Glomerular visceral epithelial cell (primary cell): Measurements from ENCODE around the gene NPY.
"Not testable (repeated sequence)": the region's sequence is repeated elsewhere in the genome, so short reads cannot be mapped to it uniquely, and the experiment has no call there.

Experiments used
- DNase-seq: peaks from one replicate; pipeline ENCODE4 v3.0.0-alpha.2; 2016; ENCODE audit errors: extremely low spot score

NPY gene

DNA sequence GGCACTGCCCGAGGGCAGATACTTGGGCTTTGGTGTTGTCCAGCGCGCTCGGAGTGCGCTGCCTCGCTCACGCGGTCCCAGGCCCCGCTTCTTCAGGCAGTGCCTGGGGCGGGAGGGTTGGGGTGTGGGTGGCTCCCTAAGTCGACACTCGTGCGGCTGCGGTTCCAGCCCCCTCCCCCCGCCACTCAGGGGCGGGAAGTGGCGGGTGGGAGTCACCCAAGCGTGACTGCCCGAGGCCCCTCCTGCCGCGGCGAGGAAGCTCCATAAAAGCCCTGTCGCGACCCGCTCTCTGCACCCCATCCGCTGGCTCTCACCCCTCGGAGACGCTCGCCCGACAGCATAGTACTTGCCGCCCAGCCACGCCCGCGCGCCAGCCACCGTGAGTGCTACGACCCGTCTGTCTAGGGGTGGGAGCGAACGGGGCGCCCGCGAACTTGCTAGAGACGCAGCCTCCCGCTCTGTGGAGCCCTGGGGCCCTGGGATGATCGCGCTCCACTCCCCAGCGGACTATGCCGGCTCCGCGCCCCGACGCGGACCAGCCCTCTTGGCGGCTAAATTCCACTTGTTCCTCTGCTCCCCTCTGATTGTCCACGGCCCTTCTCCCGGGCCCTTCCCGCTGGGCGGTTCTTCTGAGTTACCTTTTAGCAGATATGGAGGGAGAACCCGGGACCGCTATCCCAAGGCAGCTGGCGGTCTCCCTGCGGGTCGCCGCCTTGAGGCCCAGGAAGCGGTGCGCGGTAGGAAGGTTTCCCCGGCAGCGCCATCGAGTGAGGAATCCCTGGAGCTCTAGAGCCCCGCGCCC is at the start of gene NPY:
Gene NPY, plus strand, starts transcription at position 294 of the 802 bp plus-strand sequence. CDS start 1,051 bp downstream, outside the sequence.
- DNase-seq, result no peak

DNA sequence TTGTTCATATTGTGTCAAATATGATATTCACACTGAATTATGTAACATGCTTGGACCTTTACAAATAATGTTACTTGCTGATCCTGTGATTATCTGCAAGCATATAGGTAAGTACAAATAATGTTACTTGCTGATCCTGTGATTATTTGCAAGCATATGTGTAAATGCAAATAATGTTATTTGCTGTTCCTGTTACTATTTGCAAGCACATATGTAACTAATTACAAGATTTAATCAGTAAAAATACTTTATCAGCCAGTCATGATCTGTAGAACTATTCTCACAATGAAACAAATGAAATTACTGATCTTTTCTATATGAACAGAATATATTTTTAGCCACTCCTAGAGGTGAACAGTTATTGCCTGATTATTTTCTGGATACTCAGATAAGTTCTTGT is 44.7 kb upstream of the NPY start:
- no peak for DNase-seq

DNA sequence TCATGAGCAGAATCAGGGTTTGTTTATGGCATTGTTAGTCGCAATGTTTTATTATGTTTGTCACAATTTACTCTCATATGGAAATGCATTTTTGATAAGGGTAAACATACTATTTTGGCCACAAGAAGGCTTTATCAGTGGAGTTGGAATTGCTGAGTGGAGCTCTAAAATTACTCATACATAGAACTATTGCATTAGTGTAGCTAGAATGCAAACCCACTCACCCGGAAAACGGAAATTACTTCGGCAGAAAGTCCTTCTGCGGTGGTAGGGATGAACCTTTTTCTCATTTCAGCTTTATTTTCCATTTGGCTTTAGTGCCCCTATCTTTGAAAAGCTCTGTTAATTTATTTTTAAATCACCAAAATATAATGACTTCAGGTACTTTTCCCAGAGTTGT is 42.8 kb upstream of the NPY start:
- peak; percentile 33 for DNase-seq

DNA sequence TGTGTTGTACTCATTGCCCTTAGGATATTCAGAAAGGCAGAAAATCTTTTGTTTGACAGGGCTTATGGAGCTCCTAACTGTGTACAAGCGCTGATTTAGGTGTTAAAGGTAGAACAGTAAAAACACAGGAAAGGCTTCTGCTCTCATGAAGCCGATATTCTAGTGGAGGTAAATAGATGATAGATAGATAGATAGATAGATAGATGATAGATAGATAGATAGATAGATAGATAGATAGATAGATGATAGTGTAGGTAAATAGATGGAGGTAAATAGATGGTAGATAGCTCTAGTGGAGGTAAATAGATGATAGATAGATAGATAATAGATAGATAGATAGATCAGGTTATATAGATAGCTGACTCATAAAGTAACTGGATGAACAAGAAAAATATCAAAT is 39.4 kb upstream of the NPY start:
- DNase-seq, result no peak

DNA sequence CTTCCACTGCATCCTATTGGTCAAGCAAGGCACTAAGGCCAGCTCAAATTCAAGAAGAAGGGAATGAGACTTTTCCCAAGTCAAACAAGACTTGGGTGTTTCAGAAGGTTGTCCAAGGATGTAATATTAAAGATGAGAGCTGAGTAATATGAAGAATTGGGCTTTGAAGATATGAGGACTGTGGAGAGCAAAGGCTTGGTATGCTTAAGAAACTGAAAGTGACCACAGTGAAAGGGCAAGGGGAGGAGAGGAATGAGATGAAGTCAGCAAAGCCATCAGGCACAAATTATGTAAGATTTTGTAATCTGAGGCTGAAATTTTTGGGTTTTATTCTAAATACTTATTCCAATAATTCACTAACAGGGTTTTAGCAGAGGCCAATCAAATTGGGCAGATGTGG is 38.6 kb upstream of the NPY start:
- DNase-seq, result no peak

DNA sequence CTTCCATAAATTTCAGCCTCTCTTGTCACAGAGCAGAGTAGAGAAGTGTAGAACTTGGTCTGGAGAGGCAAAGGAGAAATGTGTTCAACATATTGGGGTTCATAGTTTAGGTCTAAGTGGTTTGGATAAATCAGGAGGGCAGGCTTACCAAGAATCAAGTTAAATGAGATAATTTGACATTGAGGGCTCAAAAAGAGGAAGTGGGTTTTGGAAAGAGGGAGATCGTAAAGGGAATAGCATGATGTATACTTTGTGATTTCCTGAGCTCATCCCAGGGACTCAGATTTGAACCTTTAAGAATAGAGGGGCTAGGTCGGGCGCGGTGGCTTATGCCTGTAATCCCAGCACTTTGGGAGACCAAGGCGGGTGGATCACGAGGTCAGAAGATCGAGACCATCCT is 34.7 kb upstream of the NPY start:
- DNase-seq, result no peak

DNA sequence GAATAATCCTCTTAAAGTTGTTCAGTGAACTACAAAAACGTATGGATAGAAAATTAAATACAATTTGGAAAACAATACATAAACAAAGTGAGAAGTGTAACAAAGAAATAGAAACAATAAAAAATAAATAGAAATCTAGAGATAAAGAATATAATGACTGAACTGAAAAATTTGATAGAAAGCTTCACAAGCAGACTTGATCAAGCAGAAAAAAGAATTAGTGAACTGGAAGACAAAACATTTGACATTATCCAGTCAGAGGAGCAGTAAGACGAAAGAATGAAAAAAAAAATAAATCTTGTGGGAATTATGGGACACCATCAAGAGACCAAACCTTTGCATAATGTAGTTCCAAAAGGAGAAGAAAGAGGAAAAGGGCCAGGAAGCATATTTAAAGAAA is 32.4 kb upstream of the NPY start:
- DNase-seq, result no peak

DNA sequence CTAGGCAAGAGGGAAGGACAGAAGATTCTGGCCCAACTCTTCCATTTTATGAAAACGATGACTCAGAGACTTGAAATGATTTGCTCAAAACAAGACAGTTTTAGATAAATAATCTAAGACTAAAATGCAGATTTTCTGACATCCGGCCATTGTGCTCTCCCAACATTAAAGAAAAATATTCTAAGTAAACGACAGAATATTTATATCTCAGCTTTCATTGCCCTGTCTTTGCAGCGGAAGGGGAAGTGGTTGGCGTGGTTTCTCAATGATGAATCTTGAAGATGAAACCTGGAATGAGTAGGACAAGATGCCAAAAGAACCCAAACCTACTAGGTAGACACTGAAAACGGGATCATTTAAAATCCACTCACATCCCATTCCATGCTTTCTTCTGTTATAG is 28.9 kb upstream of the NPY start:
- DNase-seq, result no peak

DNA sequence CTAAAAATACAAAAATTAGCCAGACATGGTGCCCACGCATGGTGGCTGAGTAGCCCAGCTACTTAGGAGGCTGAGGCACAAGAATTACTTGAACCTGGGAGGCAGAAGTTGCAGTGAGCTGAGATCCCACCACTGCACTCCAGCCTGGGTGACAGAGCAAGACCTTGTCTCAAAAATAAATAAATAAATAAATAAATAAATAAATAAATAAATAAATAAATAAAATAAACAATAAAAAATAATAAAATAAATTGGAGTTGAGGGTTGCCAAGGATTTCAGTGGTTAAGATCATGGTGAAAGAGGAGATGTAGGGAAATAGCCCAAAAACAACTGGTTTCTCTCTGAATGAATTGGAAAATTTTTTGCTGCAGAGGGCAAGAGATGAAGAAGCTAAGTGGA is 25.7 kb upstream of the NPY start:
- not testable (repeated sequence) for DNase-seq

DNA sequence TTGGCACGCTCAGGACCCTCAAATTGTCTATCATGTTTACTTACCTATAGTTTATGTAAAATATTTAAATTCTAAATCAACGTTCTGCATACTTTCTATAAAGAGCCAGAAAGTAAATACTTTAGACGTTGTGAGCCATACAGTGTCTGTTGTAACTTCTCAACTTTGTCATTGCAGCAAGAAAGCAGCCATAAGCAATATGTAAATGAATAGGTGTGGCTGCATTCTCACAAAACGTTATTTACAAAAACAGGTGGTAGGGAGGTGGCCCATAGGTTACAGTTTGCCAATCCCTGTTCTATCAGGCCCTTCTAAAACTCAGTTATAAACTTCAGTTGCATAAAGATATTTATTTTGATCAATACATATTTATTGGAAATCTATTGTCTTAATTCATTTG is 12.1 kb upstream of the NPY start:
- no peak for DNase-seq

DNA sequence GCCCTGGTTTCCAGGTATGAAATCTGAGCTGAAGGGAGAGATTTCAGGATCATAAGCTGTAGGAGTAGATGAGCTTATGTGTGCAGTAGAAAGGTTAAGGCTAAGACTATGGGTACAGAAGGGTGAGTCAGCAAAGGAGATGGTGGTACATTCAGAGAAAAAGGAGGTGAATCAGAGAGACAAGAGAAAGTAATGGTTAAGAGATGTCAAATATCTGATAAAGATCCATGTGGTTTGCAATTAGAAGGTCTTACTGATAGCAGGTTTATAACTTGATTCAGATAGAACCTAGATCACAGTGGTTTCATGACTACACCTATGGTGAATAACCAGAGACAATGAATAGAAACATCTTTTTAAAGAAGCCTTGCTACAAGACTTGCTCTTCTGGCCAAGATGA is 4.5 kb upstream of the NPY start:
- DNase-seq, result no peak

DNA sequence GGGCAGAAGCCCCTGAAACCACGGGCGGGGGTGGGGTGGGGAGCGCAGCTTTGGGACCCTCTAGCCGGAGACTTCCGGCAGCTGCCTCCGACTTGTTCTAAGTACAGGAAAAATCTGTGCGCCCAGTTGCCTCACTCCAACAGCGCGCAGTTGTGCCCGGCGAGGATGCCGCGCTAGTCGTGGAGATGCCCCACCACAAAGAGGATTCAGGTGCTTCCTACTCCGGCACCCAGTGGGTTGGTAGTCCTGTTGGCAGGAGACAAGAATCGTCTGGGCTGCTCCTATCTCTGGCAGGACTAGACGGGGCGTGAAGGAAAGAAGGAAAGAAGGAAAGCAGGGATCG is 465 bp upstream of the NPY start:
- DNase-seq, result no peak

DNA sequence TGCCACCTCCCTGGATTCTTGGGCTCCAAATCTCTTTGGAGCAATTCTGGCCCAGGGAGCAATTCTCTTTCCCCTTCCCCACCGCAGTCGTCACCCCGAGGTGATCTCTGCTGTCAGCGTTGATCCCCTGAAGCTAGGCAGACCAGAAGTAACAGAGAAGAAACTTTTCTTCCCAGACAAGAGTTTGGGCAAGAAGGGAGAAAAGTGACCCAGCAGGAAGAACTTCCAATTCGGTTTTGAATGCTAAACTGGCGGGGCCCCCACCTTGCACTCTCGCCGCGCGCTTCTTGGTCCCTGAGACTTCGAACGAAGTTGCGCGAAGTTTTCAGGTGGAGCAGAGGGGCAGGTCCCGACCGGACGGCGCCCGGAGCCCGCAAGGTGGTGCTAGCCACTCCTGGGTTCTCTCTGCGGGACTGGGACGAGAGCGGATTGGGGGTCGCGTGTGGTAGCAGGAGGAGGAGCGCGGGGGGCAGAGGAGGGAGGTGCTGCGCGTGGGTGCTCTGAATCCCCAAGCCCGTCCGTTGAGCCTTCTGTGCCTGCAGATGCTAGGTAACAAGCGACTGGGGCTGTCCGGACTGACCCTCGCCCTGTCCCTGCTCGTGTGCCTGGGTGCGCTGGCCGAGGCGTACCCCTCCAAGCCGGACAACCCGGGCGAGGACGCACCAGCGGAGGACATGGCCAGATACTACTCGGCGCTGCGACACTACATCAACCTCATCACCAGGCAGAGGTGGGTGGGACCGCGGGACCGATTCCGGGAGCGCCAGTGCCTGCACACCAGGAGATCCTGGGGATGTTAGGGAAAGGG is 913 bp downstream of the NPY start:
- no peak for DNase-seq

DNA sequence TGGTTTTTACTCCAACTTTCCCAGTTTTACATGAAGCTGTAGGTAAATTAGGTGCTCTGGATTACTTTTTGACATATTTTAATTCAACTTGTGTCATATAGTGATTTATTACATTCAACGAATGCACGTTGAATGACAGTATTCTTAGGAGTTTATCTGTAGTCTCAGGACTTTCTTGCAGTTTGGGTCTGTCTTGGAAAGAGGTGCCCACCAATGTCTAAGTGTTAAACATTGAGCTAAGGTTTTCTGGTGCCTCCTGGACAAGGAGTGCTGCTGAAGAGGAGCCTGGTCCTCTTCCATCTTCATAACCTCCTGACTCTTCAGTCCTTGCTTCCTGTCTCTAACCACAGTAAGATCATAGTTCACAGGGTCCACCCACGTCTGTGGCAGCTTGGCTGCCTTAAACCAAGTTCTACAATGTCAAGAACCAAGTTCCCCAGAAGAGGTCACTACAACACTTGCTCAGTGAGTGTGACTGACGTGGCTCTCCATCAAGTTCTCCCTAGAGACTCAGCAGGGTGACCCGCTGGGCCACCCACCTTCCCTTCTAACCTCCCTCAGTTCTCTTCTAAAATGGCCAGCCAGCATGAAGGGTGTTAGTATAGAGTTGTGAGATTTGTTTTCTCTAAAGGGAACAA is 6.1 kb downstream of the NPY start:
- peak; percentile 63 for DNase-seq

DNA sequence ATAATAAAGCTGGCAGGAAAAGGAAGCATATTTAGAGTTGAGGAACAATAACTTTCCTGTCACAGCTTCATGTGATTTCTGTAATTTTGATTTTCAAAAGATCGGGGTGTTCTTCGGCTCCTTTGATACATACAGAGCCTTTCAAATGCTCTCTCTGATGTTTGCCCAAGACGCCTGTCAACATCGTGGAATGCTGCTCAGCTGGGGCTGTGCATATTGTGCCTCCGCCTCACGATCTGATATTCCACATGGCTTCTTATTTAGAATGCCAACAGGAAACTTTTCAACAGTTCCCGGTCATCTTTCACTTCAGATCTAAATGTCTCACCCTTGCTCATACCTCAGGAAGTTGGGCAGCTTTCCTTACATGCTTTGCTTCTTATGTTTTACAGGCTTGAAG is 7.3 kb downstream of the NPY start:
- no peak for DNase-seq

DNA sequence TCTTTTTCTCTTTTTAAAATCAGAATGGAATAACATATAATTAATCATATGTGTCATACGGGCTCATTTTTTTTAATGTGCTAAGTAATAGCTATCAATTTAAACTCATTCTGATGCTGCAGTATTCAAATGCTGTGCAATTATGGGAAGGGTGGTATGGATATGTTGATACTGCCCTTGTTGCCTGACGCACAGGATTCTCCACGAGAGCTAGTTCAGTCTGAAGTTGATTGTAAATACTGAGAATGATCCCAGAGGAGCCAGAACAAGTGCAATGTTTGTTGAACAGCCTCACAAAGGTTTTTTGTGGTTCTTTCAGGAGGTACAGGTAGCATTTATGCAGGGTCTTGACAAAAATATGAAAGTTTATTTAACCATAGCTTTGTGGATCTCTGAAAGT is 13.4 kb downstream of the NPY start:
- DNase-seq, result no peak

DNA sequence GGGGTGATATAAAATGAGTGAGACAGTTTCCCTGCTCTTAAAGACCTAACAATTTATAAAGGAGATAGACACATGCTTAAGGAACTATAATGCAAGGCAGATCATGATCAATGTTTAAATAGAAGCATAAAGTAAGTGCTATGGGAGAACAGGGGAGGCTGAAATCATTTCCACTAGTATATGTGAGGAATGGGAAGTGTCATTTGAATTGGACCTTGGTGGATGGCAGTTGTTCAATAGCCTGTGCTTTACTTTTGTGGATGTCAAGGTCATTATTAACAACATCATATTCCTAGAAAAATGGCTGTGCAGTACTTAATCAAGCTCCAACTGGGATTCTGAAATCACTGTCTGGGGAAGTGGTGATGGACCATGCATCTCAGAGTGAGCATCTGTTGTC is 14.7 kb downstream of the NPY start:
- DNase-seq, result no peak

DNA sequence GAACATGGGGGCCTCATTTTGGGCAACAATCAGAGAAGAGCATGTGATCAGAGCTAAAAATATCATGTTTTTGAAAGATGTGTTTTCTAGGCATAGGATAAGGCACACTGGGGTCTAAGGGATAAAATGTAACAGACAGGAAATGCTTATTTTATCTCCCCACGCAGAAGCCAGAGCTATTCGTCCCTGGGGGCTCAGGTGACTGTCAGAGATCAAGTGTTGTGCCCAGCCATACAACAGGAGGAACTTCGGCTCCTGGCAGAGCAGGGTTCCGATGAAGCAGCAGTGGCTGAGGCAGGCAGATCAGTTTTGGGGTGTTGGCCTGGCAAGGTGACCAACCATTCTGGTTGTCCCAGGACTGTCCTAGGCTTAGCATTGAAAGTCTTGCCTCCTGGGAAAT is 15.2 kb downstream of the NPY start:
- no peak for DNase-seq

DNA sequence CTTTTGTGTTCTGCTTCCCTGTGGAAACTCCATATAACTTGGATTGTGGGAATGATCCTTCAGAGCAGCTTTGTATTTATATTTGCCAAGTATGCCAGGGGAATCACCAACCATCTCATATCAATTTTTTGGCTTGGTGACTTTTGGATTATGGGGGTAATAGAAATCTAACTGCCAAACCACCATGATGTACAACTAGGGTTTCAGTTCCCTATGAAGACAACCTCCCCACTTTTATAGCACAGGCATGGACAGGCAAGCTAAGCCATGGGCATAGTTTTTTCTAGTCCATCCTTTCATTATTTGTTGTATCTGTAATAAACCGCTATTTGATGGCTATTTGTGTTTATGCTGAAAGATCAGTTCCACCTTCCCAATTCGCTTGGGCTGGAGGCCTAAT is 17.7 kb downstream of the NPY start:
- DNase-seq, result no peak

DNA sequence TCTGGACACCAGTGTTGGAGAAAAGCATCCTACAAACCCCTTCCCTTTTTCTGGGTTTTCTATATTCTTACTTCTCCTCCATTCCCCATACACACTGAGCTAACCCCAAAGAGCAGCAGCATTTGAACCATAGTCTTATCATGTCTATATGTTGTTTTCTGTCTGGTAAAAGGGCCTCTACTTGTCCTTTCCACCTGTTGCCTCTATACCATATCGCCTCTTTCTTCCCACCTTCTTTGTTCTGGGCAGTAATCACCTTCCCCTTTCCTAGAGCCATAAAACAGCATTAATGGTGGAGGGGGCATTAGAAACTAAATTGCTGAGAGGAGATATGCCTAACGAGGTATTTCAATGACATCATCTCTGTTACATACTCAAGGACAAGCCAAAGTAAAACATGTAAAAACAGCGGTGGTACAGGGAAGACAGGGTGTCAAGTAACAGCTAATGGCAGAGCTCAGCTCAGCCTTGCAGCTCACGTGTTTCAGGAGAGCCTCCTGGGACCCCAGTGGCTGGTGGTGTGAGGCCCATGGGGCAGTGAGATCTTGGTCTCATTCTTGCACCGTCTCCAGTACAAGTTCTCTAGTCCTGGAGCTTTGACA is 20.6 kb downstream of the NPY start:
- no peak for DNase-seq

DNA sequence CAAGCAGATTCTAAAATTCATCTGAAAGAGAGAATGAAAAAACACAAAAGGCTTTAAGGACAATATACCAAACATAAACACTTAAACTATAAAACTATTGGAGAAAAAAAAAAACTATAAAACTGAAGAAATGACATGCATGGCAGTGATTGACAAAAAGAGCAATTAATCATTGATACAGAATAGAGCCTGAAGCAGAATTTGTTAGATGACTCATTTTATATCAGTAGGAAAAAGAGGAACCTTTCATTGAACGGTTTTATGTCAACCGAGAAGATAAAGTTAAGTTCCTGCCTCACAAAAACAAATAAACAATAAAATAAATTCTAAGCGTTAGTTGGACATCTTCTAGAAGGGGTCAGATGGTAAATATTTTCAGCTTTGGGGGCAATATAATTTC is 23.3 kb downstream of the NPY start:
- no peak for DNase-seq

DNA sequence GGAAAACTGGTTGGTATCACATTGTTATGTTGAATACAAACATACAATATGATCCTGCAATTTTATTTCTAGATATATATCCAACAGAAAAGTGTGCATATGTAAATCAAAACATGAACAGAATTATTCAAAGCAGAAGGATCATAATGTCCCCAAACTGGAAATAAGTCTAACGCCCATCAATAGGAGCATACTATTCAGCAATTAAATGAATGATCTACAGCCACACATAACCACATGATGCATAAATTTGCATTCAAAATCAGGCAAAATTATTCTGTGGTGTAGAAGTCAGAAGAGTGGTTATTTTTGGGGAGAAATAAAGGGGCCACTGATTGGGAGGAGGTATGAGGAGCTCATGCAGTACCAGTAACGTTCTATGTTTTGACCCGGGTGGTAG is 28.6 kb downstream of the NPY start:
- DNase-seq, result no peak

DNA sequence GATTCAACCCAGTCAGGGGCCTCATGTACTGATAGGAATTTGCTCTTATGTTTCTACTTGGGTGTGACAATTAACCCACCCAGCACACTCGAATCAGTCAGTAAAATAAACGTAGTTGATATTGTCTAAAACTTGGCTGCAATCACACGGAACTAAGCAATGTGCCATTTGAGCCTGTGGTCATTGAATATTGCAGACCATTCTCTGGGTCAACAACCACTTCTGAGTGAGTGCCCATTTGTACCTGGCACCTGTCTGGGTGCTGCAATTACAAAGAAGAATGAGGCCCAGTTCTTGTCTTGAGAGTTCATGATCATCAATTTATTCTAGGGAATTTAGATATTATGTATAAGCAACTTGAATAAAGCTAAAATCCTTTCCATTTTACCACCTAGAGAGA is 29.8 kb downstream of the NPY start:
- no peak for DNase-seq
